ENCODE results near the gene PAK4.

DNA sequence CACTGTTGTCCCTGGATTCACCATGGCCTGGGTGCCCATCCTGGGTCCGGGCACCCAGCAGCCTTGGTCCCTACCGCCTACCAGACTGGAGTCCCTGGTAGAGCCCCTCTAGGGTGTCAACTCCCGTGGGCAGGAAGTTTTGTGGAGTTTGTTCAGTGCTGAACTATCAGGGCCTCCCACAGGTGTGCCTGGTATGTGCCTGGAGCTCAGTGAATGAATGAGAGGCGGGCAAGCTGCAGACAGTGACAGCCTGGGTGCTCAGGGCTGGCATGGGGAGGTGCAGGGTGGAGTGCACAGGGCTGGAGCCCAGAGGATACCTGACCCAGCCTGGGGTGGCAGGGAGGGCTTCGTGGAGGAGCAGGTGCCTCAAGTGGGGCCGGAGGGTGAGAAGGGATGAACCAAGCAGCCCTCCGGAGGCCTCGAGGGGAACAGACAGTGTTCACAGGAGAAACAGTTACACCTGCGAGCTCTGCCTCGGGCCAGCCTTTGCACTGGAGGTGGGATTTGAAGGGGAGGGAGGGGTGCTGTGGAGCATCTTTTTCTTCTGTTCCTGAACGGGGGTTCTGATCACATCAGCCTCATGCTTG, 29.6 kb downstream of the PAK4 start:
- no peak for TF ChIP-seq GABPA (IDR thresholded peaks at IDR 0.05; ENCODE audit: low read depth, low read length)
- TF ChIP-seq GABPA (CRISPR knock-in tag; IDR thresholded peaks at IDR 0.05; ENCODE audit: low read depth), result no peak
- no peak for TF ChIP-seq TCF7 (IDR thresholded peaks at IDR 0.05; ENCODE audit: low read depth)
- TF ChIP-seq ZNF780A (CRISPR knock-in tag; IDR thresholded peaks at IDR 0.05), result no peak
- no peak for TF ChIP-seq HOXA3 (CRISPR knock-in tag; IDR thresholded peaks at IDR 0.05)
- no peak for TF ChIP-seq POLR2AphosphoS2 (IDR thresholded peaks at IDR 0.05; ENCODE audit: low read depth, low read length)
- no peak for TF ChIP-seq TARDBP (CRISPR knock-in tag; IDR thresholded peaks at IDR 0.05)
- TF ChIP-seq ZNF292 (CRISPR knock-in tag; IDR thresholded peaks at IDR 0.05; ENCODE audit: borderline replicate concordance, low read depth), result no peak
- TF ChIP-seq ZNF432 (CRISPR knock-in tag; IDR thresholded peaks at IDR 0.05; ENCODE audit: borderline replicate concordance), result no peak

Measured in HepG2 (cell line).